22Rv1 (cell line): ENCODE data around the gene IGF2BP2.

Experiments used
- CTCF ChIP-seq: fragments of 450-650 bp; IDR thresholded peaks from 2 replicates; pipeline ENCODE4 v1.5.1; 2017; ENCODE audit warnings: mild to moderate bottlenecking
- ZFX ChIP-seq: fragments of 450-650 bp; IDR thresholded peaks from 2 replicates; pipeline ENCODE4 v1.6.1; 2017; ENCODE audit warnings: antibody characterized with exemption, borderline replicate concordance

- TF ChIP-seq CTCF = no peak
- TF ChIP-seq ZFX = no peak
These were observed 5.4 kb upstream of the IGF2BP2 start for GRCh38 chr3:185830018-185830797.
